HG03575 (cell line): ENCODE data around the gene ACSL6.

Source experiments
- ATAC-seq: cut with Tn5 transposase; IDR thresholded peaks from one replicate; pipeline ENCODE4 v1.9.1; 2021; ENCODE audit not compliant: unreplicated experiment, insufficient number of reproducible peaks, low FRiP score; ENCODE audit errors: extremely low read depth

ACSL6 gene, protein sequence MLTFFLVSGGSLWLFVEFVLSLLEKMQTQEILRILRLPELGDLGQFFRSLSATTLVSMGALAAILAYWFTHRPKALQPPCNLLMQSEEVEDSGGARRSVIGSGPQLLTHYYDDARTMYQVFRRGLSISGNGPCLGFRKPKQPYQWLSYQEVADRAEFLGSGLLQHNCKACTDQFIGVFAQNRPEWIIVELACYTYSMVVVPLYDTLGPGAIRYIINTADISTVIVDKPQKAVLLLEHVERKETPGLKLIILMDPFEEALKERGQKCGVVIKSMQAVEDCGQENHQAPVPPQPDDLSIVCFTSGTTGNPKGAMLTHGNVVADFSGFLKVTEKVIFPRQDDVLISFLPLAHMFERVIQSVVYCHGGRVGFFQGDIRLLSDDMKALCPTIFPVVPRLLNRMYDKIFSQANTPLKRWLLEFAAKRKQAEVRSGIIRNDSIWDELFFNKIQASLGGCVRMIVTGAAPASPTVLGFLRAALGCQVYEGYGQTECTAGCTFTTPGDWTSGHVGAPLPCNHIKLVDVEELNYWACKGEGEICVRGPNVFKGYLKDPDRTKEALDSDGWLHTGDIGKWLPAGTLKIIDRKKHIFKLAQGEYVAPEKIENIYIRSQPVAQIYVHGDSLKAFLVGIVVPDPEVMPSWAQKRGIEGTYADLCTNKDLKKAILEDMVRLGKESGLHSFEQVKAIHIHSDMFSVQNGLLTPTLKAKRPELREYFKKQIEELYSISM

DNA sequence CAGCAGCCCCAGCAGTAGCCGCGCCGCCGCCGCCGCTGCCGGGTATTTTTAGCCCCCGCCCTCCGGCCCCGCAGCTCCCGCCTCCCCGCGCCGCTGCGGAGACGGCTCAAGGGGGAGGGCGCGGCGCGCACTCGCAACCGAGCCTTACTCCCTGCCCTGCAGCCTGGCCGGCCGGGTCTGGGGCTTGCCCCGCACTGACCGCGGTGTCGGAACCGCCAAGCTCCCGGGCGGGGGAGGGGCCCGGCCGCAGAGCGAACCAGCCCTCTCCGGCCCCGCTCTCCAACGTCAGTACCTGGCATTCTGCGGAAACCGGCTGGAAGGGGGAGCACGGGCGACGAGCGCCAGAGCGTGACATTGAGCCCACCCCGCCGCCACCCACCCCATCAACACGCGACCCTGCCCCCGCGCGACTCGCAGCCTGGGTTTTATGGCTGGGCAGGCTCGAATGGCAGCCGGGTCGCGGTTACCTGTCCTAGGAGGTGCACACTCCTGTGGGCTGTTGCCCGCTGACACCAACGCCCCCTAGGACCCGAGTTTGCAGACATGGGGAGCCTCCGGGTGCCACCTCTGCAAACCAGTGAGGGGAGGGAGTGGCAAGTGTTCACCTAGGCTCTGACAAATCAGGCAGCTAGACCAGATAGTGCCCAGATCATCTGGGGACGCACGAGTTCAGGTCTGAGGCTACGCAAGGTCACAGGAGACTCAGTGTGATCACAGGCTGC lies at the start of gene ACSL6:
Gene ACSL6, minus strand, starts transcription at position 37 of the 722 bp plus-strand sequence. CDS start 105 bp downstream, outside the sequence.
- ATAC-seq = no peak

DNA sequence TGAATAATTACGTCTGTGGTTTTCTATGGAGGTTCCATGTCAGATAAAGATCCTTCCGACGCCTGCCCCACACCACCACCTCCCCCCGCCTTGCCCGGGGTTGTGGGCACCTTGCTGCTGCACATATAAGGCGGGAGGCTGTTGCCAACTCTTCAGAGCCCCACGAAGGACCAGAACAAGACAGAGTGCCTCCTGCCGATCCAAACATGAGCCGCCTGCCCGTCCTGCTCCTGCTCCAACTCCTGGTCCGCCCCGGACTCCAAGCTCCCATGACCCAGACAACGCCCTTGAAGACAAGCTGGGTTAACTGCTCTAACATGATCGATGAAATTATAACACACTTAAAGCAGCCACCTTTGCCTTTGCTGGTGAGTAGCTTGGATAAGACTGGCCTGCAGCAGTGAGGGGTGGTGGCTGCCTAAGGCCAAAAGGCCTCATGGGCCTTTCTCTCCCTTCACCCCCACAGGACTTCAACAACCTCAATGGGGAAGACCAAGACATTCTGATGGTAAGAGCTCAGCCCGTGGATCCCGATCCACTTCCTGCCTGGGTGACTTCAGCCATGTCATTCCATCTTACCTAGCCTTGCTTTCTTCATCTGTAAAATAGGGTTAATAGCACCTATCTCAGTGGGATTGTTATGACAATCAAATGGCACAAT lies 49.2 kb upstream of the ACSL6 start, which contains the start of gene IL3:
Gene IL3, plus strand, starts transcription at position 155 of the 661 bp plus-strand sequence. Its CDS starts 52 bp downstream, at position 207.
- no peak for ATAC-seq

DNA sequence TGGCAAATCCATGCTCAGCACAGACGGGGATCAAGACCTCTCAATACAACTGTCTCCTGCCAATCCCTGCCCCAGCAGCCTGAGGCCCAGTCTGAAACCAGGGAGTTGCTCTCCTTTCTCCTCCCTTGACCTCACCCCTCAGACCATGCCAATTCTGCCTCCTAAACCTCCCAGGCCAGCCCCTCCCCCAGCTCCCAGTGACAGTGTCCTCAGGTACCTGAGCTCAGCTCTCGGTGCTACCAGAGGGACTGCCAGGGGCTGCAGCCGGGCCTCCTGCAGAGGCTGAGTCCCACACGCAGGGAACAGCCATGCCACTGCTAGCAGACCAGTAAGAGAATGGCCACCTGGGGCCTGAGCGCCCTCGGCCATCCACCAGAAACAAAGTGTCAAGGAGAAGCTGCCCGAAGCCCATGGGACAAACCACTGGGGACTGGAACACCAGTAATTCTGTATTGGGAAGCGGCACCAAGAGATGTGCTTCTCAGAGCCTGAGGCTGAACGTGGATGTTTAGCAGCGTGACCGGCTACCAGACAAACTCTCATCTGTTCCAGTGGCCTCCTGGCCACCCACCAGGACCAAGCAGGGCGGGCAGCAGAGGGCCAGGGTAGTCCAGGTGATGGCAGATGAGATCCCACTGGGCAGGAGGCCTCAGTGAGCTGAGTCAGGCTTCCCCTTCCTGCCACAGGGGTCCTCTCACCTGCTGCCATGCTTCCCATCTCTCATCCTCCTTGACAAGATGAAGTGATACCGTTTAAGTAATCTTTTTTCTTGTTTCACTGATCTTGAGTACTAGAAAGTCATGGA lies 48.4 kb upstream of the ACSL6 start:
- ATAC-seq = no peak

DNA sequence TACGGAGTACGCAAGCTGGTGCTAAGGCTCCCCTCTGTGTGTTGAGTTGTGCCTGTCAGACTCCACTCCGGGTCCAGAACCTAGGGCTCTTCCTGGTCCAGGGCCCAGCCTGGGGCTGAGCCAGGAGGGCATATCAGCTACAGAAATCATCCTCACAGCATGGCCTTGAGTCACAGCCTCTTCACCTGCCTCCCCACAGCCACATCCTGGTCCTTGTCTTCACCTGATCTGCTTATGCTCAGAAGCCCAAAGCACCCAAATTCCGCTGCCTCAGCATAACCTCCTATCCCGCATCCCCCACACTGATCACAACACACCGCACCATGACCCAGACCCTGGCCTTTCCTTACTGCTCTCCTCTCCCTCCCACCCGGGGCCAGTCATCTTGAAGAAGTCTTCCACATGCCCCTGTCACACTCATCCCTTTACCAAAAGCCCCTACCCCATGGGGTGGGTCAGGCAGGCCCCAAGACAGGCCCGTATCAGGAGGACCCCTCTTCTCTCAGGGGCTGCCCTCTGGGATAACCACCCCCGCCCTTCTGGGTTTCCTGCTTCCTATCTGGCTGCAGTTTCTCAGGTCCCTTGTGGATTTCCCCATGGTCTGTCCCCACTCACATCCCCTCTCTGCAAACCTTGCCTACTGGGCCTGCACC lies 47.7 kb upstream of the ACSL6 start:
- ATAC-seq = no peak

DNA sequence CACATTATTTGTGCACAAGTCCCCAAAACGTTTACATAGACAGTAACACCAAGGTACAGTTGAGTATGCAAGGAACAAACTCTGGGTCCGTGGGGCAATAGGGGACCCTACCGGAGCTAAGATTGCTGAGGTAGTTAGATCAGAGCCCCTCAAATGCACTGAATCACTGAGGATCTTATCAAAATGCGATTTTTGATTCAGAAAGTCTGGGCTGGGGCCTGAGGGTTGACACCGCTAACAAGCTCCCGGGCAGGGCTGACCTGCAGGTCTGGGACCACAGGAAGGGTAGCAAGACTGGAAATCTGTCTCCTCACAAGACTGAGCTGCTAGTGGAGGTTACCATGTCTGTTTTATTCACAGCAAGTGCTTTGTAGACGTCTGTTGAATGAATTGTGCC lies 47.2 kb upstream of the ACSL6 start:
- ATAC-seq = no peak

DNA sequence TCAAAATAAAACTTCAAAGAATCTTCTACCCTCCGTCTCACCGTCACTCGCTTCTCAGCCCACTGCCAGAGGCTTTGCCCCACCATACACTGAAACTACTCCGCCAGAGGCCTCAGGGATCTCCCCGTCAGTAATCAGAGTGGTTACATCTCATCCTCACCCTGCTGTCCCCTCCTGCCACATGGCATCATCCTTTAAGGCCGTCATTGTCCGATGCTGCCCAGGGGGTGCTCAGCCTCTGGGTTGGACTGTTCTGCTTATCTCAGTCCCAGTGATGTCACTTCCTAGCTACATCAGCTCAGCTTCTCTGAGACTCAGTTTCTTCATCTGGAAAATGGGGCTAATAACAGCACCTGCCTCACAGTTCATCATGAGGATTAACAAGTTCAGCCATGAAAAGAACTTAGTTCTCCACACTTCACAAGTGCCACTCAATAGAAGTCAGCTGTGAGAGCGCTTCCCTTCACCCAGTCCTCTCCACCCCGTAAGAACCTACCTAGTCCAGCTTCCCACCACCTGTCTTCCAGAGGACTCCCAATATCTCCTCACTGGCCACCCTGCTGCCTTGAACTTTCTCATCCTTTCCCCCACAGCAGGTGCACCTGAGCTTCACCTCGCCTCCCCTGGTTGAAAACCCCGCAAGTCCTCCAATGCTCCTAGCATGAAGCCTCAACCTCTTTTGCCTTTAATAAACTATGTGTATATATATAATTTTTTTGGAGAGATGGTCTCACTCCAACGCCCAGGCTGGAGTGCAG lies 46.2 kb upstream of the ACSL6 start:
- no peak for ATAC-seq

DNA sequence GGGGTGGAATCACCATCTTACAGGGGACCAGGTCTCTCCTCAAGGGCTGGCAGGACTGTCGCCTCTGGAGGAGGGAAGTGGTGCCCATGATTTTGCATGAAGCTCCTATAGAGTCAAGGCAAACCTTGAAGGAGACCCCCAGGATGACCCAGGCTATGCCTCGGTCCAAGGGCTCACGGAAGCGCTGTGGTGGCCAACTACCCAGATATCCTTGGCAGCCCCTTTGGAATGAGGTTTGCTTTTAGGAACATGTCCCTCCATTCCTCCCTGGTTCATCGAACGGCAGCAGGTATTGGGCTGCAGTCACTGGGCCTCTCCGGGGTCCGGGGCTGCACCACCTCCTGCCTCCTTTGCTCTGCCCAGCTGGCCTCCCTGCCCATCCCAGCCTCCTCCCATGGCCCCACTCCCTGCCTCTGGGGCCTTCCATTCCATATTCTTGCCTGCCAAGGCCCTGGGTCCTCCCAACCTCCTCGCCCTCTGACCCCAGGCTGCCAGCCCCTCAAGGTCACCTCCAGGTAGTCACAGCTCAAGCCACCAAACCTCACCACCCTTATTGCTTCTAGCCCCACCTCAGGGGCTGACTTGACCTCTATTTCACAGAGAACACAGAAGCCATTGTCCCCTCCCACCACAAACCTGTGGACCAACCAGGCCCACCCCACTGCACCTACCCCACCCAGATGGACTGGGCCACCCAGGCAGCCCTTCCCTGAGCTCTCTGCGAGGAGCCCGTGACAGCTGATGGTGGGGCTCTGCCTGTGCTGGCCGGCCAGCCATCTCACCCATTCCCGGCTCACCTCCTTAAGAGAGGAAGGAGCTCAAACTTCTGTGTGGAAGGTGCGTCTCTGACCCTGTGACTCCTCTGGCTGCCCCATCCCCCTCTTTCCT lies 45.4 kb upstream of the ACSL6 start:
- ATAC-seq = no peak

DNA sequence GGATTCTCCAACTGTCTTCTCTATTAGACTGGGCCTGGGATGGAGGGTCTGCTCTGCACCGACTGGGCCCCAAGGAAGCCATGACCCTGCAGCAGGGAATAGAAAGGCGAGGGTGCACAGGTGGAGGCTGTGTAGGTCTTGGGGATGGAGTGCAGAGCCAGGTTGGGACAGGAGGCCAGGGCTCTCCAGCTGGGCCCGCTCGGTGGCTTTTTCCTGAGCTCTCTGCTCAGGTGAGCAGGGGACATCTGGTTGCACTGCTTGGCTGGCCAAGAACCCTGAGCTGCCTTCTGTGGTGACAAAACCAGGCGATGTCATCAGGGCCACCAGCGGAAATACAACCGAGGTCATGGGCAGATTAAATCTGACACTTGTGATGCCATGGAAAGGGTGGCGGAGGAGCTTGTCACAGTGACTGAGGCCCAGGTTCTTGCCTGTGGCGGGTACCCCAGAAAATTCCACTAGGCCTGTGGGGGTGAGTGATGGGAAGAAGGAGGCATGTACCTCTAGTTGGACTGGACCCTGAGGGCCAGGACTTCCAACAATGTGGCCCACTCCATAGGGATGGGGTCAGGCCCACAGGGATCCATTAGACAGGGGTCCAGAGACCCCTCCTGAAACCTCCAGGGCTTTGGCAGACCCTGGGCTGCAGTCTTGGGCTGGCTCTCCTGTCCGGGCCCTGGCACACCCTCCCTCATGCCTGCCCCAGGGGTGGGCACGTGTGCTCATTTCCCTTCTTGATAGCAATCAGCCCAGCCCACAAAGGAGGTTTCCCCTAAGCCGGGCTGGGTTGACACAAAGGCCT lies 44.6 kb upstream of the ACSL6 start:
- ATAC-seq = no peak

DNA sequence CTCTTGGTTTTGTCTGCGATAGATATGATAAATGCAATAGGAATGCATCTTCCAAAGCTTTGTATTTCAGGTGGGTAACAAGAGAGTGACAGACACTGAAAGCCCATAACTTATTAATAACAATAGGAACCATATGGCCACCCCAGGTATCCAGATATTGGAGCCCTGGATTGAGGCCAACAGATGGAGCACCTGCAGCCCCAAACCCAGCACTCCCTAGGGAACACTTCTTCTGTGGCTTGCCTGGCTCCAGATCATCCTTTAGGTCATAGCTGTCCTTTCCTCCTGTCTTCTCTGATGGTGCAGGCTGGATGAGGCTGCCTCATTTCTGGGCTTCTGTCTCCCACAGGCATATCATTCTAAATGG lies 44.0 kb upstream of the ACSL6 start:
- ATAC-seq = no peak

DNA sequence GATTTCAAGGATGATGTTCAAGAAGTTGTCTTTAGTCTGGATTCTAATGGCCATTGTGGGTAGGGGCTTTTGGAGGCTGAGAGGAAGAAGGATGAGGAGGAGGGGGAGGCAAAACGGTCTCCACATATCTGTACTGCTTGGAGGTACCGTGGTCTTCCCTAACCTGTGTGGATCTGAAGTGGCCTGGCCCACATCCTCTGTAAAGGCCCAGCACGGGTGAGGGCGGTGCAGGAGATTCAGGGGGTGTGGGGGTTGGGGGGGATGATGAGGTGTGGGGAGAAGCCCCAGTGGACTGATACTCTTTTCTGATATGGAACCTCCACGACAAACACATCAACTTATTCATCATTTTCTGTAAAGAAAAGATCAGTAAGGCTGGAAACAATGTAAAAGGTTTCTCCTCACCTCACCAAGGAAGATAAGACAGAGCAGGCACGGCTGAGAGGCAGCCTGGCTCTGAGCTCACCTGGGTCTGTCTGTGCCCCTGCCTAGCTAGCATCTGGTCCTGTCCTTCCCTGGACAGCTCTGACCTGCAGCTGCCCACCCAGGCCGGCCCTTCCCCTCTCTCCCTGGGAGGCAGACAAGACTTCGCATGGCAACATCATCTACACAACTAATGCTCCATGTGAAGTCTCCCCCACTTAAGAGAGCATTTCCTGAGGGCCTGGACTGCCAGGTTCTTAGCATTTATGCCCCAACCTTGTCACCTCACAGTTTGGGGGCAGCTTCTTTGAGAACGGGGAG lies 43.4 kb upstream of the ACSL6 start:
- no peak for ATAC-seq

DNA sequence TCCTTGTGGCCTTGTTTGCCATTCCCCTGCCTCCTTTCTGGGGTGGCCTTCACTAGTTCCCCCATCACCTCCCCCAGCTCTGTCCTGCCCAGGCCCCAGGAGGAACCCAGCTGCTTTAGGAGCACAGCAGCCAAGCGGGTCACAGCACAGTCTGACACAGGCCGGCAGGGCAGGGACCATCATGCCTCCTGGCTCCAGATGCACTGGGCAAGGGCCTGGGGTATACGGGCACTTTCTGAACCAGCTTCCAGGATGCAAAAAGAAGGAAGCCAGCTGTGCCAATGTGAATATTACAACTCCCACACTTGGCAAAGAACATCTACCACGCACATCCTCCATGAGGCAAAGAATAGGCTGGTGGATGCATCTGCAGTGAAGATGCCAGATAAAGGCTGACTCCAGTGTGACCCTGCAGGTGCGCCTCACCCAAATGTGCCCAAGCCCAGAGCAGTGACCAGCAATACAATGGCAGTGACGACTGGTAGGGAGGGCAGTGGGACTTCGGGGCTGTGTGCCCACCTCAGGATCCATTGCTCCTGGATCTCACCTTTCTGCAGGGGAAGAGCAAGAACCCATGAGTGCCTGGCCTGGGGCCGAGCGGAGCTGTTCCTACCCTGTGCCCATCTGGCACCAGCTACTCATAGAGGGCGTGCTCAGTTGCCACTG lies 42.7 kb upstream of the ACSL6 start:
- no peak for ATAC-seq

DNA sequence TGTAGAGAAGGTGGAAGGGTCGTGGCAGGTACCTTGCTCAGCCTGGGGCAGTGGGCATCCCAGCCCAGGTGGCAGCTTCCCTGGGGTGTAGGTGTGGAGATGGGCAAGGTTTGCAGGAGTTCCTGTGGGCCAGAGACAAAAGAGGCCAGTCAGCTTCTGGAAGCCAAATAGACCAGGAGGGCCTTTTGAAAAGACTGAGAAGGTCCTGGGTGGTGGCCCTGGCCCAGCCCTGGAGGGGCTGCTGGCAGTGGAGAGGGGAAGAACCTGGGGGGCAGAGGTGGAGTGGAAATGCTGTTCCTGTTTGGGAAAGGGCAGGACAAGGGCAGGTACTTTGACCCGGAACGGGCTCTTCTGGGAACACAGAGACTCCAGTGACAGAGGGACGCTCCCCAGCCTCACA lies 42.0 kb upstream of the ACSL6 start:
- ATAC-seq = no peak

DNA sequence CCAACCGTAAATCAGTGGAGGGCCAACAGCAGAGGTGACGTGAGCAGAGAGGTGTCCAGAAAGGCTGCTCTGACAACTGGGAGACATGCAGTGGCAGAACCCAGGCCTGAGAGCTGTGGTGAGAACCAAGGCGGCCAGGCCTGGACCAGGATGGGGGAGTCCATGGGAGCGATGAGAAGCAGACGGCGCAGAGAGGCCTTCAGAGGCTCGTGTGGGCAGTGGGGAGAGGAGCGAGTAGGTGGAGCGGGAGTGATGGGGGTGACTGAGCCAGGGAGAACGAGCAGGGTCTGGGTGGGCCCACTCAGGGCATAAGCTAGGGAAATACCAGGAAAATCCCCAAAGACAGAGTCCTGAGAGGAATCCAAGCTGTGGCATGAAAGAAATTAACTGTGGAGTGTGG lies 41.1 kb upstream of the ACSL6 start:
- ATAC-seq = no peak

DNA sequence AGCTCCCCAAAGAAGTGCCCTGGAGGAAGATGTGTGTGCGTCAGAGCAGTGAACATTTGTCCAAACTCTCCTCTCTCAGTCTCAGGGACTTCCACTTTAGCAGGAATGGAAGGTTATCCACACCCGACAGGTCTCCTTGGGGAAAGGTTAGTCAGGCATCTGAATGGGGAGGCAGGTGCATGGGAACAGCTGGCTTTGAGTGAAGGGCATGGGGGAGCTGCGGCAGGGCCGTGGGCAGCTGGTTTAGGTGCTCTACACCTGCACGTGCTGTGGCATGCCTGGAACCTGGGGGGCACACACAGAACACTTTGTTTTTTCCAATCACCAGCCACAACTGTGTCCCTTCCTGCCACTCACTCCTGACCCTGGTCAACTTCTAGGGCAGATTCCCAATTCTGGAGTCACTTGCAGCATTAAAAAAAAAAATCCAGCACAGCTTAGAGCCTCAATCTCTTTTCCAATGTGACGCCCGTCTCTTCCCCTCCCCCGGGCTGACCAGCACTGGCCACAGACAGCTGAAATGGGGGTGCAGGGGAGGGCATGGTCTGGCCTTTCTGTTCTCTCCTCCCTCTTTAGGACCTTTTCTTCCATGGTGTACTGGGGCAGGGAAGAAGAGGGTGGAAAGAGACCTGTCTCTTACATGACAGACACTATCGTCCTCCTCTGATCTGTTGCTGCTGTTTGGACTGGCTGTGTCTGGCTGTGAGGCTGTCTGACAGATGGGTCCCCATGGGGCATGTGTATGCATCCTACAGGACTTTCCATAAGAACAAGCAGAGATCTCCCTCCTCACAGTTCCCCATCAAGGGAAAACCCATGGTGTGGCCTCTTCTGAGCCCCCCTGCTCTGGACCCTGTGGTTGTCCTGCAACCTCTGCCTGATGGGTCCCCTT lies 39.4 kb upstream of the ACSL6 start:
- ATAC-seq = no peak
